ENCODE measurements around the gene ANAPC4.

ANAPC4 gene

DNA sequence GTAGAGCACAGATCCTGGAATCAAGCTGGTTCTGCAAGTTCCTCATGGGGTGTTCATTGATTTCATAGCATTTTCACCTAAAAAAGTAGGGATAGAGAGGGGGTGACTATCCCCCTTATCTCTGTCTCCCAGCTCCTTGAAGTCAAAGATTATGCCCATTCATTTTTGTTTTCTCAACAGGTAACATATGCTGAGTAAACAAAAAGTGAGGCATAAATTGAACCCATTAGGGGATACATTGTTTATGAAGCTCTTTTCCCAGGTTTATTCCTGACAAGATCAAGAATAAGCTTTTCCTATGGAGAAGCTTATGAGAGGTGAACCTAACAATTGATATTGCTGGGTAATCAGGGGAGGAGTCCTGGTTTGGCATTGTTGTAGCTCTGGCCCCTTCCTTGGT is 9.2 kb upstream of the ANAPC4 start:
- TF ChIP-seq, protein P1, sequence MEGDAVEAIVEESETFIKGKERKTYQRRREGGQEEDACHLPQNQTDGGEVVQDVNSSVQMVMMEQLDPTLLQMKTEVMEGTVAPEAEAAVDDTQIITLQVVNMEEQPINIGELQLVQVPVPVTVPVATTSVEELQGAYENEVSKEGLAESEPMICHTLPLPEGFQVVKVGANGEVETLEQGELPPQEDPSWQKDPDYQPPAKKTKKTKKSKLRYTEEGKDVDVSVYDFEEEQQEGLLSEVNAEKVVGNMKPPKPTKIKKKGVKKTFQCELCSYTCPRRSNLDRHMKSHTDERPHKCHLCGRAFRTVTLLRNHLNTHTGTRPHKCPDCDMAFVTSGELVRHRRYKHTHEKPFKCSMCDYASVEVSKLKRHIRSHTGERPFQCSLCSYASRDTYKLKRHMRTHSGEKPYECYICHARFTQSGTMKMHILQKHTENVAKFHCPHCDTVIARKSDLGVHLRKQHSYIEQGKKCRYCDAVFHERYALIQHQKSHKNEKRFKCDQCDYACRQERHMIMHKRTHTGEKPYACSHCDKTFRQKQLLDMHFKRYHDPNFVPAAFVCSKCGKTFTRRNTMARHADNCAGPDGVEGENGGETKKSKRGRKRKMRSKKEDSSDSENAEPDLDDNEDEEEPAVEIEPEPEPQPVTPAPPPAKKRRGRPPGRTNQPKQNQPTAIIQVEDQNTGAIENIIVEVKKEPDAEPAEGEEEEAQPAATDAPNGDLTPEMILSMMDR (IDR thresholded peaks at IDR 0.05) = no peak

DNA sequence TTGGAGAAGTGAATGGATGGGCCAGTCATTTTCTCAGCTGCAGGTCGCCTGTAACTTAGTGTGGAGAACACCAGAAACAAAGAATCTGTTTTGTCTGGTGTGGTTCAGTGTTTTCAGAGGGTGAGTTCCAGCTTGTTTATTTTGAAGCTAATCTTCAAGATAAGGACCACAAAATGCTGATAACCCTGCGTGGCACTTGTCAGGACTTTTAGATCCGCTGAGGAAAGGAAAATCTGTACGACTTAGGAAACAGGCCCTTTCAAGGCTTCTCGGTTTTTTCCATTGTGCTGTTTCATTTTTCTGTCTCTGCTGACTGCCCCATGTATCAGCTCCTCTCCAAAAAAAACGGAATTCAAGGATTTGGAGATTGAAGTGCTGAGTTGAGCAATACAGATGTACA is 8.7 kb upstream of the ANAPC4 start:
- TF ChIP-seq, protein P1 (IDR thresholded peaks at IDR 0.05) = no peak

DNA sequence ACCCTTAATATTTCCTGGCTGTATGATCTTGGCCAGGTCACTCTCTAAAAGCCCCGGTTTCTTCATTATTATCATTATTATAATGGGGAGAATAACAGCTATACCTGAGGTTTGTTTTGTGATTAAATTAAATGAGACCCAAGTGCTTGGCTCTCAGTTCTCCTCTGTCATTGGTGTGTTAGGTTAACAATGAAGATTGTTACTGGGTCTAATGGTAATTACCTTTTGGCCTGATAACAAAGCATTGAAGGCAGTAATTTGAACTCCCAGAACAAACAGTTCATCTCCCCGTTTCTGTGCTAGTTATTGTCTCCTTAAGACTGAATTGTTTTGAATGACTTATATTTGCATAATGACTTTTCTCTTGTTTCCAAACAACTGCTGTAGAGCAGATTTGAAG is 6.8 kb upstream of the ANAPC4 start:
- TF ChIP-seq, protein P1 (IDR thresholded peaks at IDR 0.05) = no peak

DNA sequence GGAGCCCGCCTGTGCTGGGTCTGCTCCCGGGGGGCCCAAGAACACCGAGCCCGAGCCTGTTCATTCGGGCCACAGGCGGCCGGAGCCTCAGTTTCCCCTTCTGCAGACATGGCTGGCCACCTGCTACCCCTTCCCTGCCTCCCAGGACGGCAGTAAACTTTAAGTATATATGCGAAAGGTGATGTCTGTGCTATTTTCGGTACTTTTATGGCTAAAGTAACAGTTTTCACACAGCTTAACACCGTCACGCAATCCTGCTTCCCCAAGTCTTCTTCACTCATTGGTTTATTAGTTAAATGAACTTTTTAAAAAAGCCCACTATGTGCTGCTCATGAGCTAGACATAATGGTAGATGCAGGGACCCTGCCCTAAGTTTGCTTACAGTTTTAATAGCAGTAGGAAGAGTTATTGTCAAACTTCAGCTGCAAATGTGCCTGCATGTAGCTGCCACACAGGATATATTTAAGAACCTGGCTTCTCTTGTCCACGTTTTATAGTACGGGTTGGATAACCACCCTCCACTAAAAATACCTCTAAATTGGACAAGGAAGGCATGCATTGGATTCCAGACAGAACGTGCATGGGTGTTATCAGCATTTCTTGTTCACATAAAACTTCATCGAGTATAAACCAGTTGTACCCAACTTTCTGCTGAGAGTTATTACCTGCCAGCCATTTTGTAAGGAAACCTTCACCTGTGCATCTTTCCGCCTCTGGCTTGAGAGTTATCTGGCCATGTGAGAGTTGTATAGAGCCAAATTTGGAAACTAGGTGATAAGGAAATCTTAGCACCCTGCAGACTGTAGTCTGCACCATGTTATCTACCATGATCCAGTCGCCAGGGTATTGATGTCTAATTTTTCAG is 741 bp downstream of the ANAPC4 start:
- TF ChIP-seq, protein P1 (IDR thresholded peaks at IDR 0.05) = no peak

DNA sequence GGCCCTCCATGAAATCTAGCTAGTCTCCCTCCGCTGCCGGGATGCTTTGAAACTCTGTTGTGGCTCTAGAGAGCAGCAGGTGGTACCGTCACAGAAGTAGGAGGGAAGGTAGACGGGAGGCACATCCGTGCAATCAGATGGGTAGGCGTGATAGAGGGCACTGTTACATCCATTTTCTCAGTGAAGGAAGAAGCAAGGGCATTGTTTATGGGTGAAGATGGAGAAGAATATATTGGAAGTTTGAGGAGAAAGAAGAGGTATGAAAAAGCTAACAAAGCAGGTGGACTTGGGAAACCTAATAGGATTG is 1.3 kb downstream of the ANAPC4 start:
- TF ChIP-seq, protein P1 (IDR thresholded peaks at IDR 0.05) = no peak

DNA sequence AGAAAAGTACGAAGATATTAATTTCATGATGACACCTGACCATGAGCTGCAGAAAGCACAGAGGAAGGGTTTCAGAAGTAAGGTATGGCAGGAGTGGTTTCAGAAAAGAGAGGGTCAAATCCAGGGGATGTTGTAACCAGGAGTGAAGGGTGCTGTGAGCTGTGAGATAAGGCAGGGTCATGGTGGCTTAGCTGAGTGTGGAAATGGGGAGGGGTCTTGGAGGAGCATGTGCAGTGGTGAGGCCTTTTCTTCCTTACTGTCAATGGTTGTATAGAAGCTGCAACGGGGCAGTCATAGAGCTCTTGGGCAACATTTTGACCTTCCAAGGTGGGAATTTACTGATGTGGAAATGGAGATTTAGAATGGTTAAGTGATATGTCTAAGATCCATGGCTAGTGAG is 2.5 kb downstream of the ANAPC4 start:
- TF ChIP-seq, protein P1 (IDR thresholded peaks at IDR 0.05) = no peak

DNA sequence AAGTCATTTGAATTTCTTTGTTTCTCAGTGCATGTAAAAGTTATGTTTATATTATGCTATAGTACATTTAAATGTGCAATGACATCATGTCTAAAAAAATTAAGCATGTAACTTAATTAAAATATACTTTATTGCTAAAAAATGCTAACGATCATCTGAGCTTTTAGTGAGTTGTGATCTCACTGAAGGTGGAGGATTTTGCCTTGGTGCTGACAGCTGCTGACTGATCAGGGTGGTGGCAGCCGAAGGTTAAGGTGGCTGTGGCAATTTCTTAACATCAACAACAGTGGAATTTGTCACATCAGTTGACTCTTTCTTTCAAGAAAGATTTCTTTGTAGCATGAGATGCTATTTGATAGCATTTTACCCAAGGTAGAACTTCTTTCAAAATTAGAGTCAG is 6.6 kb downstream of the ANAPC4 start:
- TF ChIP-seq, protein P1 (IDR thresholded peaks at IDR 0.05) = no peak

DNA sequence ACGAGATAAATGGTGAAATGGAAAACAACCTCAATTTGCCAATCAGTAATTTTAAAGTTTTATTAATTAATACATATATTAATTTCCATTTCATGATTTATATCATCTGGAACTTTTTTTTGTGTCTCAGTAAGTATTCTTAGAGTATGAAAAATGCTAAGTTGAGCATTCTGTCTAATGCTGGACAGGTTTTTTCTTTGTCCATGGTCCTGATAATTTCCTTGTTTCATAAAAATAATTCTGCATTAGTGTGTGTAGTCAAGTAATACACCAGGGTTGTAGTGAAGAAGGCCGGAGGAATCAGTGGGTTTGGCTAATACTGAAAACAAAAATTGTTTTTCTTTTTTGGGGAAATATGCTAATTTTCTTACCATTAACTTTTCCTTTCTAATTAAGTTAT is 9.9 kb downstream of the ANAPC4 start:
- TF ChIP-seq, protein P1 (IDR thresholded peaks at IDR 0.05) = no peak

Data from LNCAP (cell line).